Measurements from ENCODE around the gene APBA2.
"Not testable (repeated sequence)": the region's sequence is repeated elsewhere in the genome, so short reads cannot be mapped to it uniquely, and the experiment has no call there.

Gene APBA2

GRCh38 chr15:29035336-29036285 is 149.8 kb downstream of the APBA2 start:
- no peak for DNase-seq (ENCODE audit: low read depth in 3 of 3)

DNA sequence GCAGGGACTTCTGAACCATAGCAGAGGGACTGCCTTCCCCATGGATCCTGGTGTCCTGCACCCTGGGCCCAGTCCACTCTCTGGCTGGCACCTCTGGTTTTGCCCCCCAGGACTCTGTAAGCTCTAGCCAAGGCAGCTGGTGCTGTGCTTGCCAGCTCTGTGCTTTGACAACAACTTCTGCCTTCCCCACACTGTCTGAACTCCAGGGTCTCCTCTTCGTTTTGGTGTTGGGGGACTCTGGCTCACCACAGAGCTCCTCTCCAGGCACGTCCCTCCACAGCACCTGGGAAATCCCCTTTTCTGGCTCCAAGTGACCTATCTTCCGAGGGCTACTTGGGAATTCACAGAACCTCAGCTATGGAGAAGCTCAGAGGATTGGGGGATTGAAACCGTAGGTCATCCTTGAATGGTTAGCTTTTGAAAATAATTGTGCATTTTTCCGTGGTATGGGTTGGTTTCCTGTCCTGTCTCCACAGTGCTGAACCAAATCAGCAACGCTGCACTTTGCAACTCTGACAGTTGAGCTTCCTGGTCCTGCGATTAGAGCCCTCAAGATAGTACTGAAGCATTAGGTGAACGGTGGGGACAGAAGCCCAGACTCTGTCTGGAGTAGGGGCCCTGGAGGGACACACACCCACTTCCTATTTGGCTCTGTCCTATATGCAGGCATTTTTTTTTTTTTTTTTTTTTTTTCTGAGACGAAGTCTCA is 152.4 kb downstream of the APBA2 start:
- no peak for DNase-seq (ENCODE audit: low read depth in 3 of 3)

- DNase-seq (ENCODE audit: low read depth in 3 of 3): peak in 1 of 3 experiments; percentile 5
These were observed 153.9 kb downstream of the APBA2 start for GRCh38 chr15:29039466-29040369.

GRCh38 chr15:29040370-29040751 is 154.6 kb downstream of the APBA2 start:
- no peak for DNase-seq (ENCODE audit: low read depth in 3 of 3)

GRCh38 chr15:29043736-29044502 is 158.1 kb downstream of the APBA2 start:
- no peak for DNase-seq (ENCODE audit: low read depth in 3 of 3)

DNA sequence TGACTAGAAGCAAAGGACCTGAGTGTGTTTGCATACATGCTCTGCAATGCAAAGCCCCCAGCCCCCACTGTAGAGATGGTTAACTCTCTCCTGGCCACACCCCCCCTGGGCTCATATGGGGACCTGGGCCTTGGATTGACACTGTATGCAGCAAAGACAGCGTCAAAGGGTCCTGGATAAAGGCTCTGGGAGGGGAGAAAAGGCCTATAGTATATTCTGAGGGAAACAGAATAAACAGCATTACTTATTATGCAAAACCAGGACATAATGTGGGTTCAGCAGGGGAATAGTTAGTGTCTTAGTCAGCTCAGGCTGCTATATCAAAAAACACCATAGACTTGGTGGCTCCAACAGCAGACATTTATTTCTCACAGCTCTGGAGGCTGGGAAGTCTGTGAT is 158.7 kb downstream of the APBA2 start:
- DNase-seq (ENCODE audit: low read depth in 3 of 3): no peak

GRCh38 chr15:29045161-29045560 is 159.4 kb downstream of the APBA2 start:
- not testable (repeated sequence) for DNase-seq (ENCODE audit: low read depth in 3 of 3)

DNA sequence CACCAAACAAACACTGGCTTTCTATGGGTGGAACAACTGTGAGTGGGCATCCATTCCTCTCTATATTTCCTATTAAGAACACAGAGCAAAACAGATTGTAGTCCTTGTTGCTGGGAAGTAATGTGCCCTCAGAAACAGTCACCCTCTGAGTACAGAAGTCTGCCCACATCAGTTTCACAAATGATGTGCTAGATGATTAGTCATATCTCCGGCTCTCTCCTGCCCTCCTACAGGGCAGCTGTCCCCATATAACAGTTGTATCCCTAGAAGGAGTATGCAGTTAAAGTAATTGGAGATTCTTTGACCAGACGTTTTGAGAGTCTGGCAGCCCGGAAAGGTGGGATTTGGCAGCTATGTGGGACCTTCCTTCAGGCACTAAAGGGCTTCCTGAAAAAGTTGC is 159.9 kb downstream of the APBA2 start:
- peak in 2 of 3 experiments; percentile 11 for DNase-seq (ENCODE audit: low read depth in 3 of 3)

- no peak for DNase-seq (ENCODE audit: low read depth in 3 of 3)
These were observed 160.6 kb downstream of the APBA2 start for GRCh38 chr15:29046281-29046810.

GRCh38 chr15:29046977-29047376 is 161.2 kb downstream of the APBA2 start:
- no peak for DNase-seq (ENCODE audit: low read depth in 3 of 3)

DNA sequence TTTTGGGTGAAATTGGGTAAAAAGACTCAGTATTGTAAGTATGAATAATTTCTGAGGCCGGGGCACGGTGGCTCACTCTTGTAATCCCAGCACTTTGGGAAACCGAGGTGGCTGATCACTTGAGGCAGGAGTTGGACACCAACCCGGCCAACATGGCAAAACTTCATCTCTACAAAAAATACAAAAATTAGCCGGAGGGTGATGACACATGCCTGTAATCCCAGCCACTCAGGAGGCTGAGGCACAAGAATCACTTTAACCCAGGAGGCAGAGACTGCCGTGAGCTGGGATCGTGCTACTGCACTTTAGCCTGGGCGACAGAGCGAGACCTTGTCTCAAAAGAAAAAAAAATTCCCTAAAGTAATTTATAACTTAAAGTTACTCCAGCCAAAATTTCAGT is 162.2 kb downstream of the APBA2 start:
- no peak for DNase-seq (ENCODE audit: low read depth in 3 of 3)

DNA sequence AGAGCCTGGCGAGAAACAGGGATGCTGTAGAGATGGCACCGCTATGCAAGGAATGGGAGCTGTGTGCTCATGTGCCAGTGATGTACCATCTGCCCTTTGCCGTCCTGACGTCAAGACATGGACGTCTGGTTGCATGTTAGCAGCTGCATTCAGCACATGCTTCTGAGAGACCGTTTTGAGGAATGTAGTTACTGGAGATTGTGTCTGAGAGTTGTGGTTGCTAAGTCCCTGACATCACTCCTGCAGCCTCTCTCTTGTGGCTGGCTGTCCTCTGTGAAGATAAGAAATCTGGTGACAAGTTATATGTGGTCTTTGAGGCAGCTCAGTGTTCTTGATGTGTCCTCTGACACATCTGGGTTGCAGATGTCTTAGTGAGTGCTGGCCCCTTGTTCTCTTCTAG is 165.1 kb downstream of the APBA2 start:
- no peak for DNase-seq (ENCODE audit: low read depth in 3 of 3)

GRCh38 chr15:29051422-29051821 is 165.6 kb downstream of the APBA2 start:
- no peak for DNase-seq (ENCODE audit: low read depth in 3 of 3)

- DNase-seq (ENCODE audit: low read depth in 3 of 3): no peak
These were observed 167.2 kb downstream of the APBA2 start for GRCh38 chr15:29053006-29053405.

DNA sequence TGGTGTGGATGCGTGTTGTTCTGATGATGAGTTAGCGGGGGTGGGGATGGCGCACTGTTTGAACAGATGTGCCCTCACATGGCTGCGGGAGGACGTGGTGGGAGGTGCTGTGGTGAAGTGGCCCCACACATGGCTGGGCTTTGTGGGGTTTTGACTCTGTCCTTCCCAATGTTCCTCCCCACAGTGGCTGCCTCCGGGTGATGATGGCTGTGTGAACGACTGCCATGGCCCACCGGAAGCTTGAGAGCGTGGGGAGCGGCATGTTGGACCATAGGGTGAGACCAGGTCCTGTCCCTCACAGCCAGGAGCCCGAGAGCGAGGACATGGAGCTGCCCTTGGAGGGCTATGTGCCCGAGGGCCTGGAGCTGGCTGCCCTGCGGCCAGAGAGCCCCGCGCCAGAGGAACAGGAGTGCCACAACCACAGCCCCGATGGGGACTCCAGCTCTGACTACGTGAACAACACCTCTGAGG is 167.9 kb downstream of the APBA2 start:
- DNase-seq (ENCODE audit: low read depth in 3 of 3): no peak

DNA sequence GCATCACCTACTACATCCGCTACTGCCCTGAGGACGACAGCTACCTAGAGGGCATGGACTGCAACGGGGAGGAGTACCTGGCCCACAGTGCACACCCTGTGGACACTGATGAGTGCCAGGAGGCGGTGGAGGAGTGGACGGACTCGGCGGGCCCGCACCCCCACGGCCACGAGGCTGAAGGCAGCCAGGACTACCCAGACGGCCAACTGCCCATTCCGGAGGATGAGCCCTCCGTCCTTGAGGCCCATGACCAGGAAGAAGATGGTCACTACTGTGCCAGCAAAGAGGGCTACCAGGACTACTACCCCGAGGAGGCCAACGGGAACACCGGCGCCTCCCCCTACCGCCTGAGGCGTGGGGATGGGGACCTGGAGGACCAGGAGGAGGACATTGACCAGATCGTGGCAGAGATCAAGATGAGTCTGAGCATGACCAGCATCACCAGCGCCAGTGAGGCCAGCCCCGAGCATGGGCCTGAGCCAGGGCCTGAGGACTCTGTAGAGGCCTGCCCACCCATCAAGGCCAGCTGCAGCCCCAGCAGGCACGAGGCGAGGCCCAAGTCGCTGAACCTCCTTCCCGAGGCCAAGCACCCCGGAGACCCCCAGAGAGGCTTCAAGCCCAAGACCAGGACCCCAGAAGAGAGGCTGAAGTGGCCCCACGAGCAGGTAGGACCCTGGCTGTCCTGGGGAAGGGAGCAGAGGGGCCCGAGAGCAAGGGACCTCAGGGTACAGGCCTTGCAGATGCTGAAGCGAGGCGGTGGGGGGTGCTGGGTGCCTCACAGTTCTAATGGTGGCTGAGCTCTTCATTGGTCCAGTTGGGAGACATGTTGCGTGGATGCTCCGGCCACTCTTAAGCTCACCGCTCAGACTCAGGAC is 168.6 kb downstream of the APBA2 start:
- no peak for DNase-seq (ENCODE audit: low read depth in 3 of 3)

DNA sequence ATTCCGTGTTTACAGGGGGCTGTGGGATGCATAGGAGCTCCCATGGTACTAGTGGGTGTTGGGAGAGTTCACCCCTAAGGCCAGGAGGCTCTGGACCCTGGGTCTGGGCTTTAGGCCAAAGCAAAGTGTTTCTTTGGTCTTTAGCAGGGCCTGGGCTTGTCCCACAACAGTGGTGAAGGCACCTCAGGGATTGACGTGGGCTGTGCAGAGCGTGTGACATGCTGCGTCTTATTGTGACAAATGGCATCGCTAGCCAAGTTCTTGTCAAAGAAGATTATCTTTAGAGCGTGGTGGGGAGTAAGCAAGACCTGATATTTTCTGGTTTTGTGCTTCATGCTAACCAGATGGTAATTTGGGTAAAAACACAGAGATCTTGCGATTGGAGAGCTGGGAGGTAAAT is 170.1 kb downstream of the APBA2 start:
- DNase-seq (ENCODE audit: low read depth in 3 of 3): no peak

- no peak for DNase-seq (ENCODE audit: low read depth in 3 of 3)
These were observed 171.2 kb downstream of the APBA2 start for GRCh38 chr15:29056839-29057450.

- no peak for DNase-seq (ENCODE audit: low read depth in 3 of 3)
These were observed 172.1 kb downstream of the APBA2 start for GRCh38 chr15:29057856-29058255.
